HG03432 (cell line): ENCODE results near the gene KRT80.

Experiments
- ATAC-seq: cut with Tn5 transposase; IDR thresholded peaks from one replicate; pipeline ENCODE4 v1.9.1; 2021; ENCODE audit warnings: mild to moderate bottlenecking, moderate library complexity; ENCODE audit not compliant: unreplicated experiment

Gene KRT80

GRCh38 chr12:52211716-52212585 lies 20.1 kb upstream of the KRT80 start:
- ATAC-seq, result no peak

- ATAC-seq, result no peak
These were observed 19.3 kb upstream of the KRT80 start for GRCh38 chr12:52210925-52211650.

- ATAC-seq, result no peak
These were observed 18.5 kb upstream of the KRT80 start for GRCh38 chr12:52210186-52210924.

GRCh38 chr12:52209321-52209720 lies 17.5 kb upstream of the KRT80 start:
- ATAC-seq, result no peak

GRCh38 chr12:52208424-52209165 lies 16.8 kb upstream of the KRT80 start:
- ATAC-seq, result no peak

- no peak for ATAC-seq
These were observed 16.1 kb upstream of the KRT80 start for GRCh38 chr12:52207895-52208294.

GRCh38 chr12:52207106-52207505 lies 15.3 kb upstream of the KRT80 start:
- no peak for ATAC-seq

- no peak for ATAC-seq
These were observed 14.7 kb upstream of the KRT80 start for GRCh38 chr12:52206304-52207040.

- no peak for ATAC-seq
These were observed 13.9 kb upstream of the KRT80 start for GRCh38 chr12:52205612-52206303.

GRCh38 chr12:52204931-52205505 lies 13.2 kb upstream of the KRT80 start:
- ATAC-seq, result no peak

- no peak for ATAC-seq
These were observed 12.5 kb upstream of the KRT80 start for GRCh38 chr12:52204095-52204930.

GRCh38 chr12:52203079-52203921 lies 11.5 kb upstream of the KRT80 start:
- no peak for ATAC-seq

GRCh38 chr12:52202361-52203078 lies 10.7 kb upstream of the KRT80 start:
- no peak for ATAC-seq

GRCh38 chr12:52201451-52201839 lies 9.6 kb upstream of the KRT80 start:
- no peak for ATAC-seq

GRCh38 chr12:52200781-52201450 lies 9.1 kb upstream of the KRT80 start:
- ATAC-seq, result no peak

GRCh38 chr12:52200086-52200780 lies 8.4 kb upstream of the KRT80 start:
- ATAC-seq, result no peak
